Activated naive CD8-positive, alpha-beta T cell (primary cell): Measurements from ENCODE around the gene SLC4A5.
"Not testable (repeated sequence)": the region's sequence is repeated elsewhere in the genome, so short reads cannot be mapped to it uniquely, and the experiment has no call there.

Experiments
- H3K27ac Mint-ChIP-seq: one replicate; pipeline ENCODE4 v1.8.0; 2021; ENCODE audit warnings: mixed read lengths
- H3K27me3 Mint-ChIP-seq: one replicate; pipeline ENCODE4 v1.8.0; 2021; ENCODE audit warnings: mixed read lengths
- H3K36me3 Mint-ChIP-seq: one replicate; pipeline ENCODE4 v1.8.0; 2021; ENCODE audit warnings: mixed read lengths
- H3K4me1 Mint-ChIP-seq: one replicate; pipeline ENCODE4 v1.8.0; 2021; ENCODE audit warnings: low read depth, mixed read lengths
- H3K4me3 Mint-ChIP-seq: one replicate; pipeline ENCODE4 v1.8.0; 2021; ENCODE audit warnings: mild to moderate bottlenecking, mixed read lengths
- H3K9me3 Mint-ChIP-seq: one replicate; pipeline ENCODE4 v1.8.0; 2021; ENCODE audit warnings: low read depth, mixed read lengths

Gene SLC4A5

DNA sequence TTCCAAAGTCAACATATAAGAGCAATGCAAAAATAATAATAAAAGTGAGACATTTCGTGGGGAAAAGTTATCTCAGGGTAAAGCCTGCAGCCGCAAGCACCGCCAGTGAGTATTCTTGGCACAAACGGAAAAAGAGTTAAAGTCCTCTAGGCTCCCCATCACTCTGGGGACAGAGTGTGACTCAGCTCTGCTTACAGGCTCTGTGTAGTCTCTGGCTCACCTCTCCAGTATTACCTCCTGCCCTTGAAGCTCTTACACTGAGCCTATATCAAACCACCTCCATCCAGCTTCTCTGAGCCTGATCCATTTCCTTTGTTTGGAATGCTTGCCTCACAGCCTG is 89.3 kb downstream of the SLC4A5 start:
- Mint-ChIP-seq H3K36me3 (peaks cover 7% of the 10 kb centered on the region), H3K9me3 (no peaks in the 10 kb centered on the region), H3K27me3 (no peaks in the 10 kb centered on the region), H3K4me1 (peaks cover 2% of the 10 kb centered on the region), H3K27ac (no peak overlapping the region), H3K4me3 (no peak overlapping the region)

DNA sequence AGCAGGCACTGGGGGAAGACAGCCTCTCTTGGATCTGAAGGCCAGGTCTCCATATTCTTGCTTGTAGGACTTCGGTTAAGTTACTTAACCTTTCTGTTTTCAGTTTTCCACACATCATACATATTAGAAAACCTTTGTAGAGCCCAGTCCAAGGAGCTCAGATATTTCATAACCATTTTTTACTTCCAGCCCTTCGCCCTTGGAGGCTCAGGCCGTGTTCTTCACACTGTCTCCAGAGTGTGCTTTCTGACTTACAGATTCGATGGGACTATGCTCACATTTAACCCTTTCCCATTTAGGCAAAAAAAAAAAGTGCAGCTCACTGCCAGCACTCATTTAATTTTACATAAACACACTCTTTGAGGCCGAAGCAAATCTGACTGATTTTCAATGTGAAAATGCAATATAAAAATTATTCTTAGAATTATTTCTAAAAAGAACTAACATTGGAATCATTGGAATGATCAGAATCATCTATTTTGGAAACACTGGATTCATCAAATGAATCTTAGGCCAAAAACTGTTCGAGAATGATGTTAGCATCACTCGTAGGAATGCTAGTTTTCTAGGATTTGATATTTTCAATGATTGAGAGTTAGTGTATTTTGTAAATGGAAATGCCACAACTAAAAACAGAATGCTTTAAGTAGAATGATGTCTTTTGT is 89.8 kb downstream of the SLC4A5 start:
- Mint-ChIP-seq H3K4me1 (peaks cover 2% of the 10 kb centered on the region), H3K27me3 (no peaks in the 10 kb centered on the region), H3K4me3 (no peak overlapping the region), H3K9me3 (no peaks in the 10 kb centered on the region), H3K27ac (no peak overlapping the region), H3K36me3 (peaks cover 9% of the 10 kb centered on the region)

DNA sequence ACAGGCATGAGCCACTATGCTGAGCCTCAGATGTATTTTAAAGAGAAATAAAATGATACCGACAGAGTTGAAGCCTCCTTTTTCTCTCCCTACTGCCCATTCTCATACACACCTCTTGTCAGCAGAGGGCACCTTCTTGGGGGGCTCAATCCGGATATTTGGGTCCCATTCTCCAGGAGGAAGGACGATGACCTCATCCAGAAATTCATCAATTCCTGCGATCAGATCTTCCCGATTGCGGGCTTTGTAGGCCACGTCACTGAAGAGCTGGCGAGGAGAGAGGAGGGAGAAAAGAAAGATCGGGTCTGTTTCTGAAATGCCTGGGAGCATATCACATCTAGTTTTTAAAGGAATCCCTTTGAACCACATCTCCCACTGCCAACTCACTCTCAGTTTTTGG is 90.4 kb downstream of the SLC4A5 start:
- H3K27me3 Mint-ChIP-seq, result no peaks in the 10 kb centered on the region
- H3K36me3 Mint-ChIP-seq, result peaks cover 9% of the 10 kb centered on the region
- peaks cover 2% of the 10 kb centered on the region for H3K4me1 Mint-ChIP-seq
- H3K4me3 Mint-ChIP-seq, result no peak overlapping the region
- H3K9me3 Mint-ChIP-seq, result no peaks in the 10 kb centered on the region
- H3K27ac Mint-ChIP-seq, result no peak overlapping the region

DNA sequence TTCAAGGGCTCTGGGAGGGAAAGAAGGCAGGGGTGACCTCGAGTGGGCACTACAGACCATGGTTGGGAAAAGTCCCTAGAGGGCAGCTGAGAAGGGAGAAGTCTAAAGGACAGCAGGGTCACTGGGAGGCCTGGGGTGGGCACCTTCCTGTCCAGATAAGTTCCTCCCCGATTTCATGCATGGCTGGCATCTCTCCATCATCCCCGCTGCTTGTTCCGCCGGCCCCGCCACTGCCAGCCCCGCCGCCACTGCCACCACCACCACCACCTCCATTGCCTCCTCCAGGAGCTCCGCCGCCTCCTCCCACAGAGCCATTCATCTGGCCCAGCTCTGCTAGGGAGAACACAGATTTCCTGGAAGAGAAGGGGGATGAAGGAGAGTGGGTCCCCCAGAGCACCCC is 91.2 kb downstream of the SLC4A5 start:
- H3K27me3 Mint-ChIP-seq, result no peaks in the 10 kb centered on the region
- peaks cover 2% of the 10 kb centered on the region for H3K4me1 Mint-ChIP-seq
- no peak overlapping the region for H3K4me3 Mint-ChIP-seq
- no peaks in the 10 kb centered on the region for H3K9me3 Mint-ChIP-seq
- peaks cover 9% of the 10 kb centered on the region for H3K36me3 Mint-ChIP-seq
- no peak overlapping the region for H3K27ac Mint-ChIP-seq

DNA sequence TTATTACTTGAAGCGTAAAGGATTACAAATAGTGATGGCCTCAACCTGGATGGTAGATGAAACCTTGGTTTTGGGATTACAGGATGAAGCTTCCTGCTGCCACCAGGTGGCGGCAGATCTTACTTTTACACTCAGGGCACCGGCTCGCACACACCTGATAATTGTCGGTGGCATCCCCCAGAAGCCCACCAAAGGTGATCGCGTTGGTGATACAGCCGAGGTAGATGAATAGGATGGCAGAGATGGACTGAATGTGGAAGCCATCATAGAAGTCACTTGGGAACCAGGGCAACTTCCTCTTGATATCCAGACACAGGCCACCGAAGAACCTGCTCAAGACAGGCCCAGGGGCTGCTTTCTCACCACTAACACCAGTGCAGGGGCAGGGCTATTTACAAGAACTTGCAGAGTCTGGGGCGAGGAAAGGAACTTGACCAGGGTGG is 93.0 kb downstream of the SLC4A5 start:
- no peaks in the 10 kb centered on the region for H3K9me3 Mint-ChIP-seq
- H3K4me1 Mint-ChIP-seq, result peaks cover 2% of the 10 kb centered on the region
- H3K36me3 Mint-ChIP-seq, result peaks cover 12% of the 10 kb centered on the region
- H3K4me3 Mint-ChIP-seq, result no peak overlapping the region
- H3K27me3 Mint-ChIP-seq, result no peaks in the 10 kb centered on the region
- no peak overlapping the region for H3K27ac Mint-ChIP-seq

DNA sequence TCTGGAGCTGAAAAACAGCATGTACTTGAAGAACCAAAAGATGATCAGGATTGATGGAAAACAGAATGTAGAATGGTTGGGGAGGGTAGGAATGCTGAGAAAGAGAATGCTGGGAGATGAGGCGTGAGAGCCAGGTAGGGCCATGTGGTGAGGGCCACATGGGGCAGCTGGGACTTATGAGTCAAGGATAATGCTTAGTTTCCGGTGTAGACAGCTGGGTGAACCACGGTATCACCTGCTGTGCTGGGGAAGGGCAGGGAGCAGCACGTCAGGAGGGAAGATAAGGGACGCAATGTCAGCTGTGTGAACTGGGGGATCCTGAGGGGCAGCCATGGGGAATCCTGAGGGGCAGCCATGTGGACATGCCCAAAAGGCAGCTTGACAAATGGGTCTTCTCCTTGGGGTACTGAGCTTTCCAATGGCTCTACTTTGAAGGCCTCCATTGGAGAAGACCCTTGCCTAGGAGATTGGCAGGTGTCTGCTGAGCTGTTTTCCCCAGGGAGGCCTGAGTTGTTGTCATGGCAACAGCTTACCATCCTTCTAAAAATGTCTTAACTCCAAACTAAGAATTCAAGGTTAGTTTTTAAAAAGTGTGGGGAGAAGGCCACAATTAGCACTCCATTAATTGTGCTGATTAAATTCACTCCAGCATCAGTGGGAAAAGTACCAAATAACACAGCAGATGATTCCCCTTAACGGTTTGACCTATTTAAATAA is 93.7 kb downstream of the SLC4A5 start:
- Mint-ChIP-seq H3K4me3 (no peak overlapping the region), H3K9me3 (no peaks in the 10 kb centered on the region), H3K27me3 (no peaks in the 10 kb centered on the region), H3K4me1 (peaks cover 2% of the 10 kb centered on the region), H3K27ac (no peak overlapping the region), H3K36me3 (peaks cover 12% of the 10 kb centered on the region)

DNA sequence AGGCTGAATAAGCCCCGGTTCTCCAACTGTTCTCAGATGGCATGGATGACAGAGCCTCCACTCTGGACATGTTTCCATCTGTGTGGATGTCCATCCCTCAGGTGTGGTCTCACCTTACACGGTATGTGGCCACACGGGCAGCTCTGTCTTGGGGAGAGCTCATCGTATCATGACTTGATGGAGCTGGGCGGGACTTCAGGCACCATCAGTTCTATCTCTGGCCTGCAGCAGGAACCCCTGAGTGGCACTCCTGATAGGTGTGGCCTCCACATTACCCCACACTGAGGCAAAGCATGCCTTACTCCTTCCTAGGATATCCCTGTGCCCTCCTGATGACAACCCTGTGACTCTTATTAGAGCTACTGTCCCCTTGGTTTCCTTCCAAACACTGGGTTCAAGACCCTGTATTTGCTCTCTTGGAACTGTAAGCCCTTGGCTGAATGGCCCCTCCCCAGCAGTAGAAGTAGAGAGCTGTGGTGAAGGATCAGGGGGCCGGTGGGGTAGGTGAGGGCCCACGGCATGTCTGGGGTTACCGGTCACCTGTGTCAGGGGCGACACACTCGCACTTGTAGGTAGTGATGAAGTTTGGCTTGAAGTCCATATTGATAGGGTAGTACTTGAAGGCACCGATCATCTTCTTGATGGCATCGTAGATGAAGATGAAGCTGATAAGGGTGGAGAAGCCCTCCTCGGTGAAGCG is 96.6 kb downstream of the SLC4A5 start:
- Mint-ChIP-seq H3K27me3 (no peaks in the 10 kb centered on the region), H3K36me3 (peaks cover 5% of the 10 kb centered on the region), H3K9me3 (no peaks in the 10 kb centered on the region), H3K4me1 (peaks cover 2% of the 10 kb centered on the region), H3K4me3 (no peak overlapping the region), H3K27ac (no peak overlapping the region)

DNA sequence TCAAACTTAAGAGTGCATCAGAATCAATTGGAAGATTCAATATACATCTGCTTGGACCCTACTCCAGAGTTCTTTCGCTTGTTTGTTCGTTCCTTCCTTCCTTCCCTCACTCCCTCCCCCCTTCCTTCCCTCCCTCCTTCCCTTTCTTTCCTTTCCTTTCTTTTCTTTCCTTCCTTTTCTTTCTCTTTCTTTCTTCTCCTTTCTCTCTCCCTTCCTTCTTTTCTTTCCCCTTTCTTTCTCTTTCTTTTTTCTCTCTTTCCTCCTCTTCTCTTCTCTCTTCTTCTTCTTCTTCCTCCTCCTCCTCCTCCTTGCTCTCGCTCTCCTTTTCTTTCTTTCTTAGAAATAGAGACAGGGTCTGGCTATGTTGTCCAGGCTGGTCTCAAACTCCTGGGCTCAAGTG is 98.9 kb downstream of the SLC4A5 start:
- no peaks in the 10 kb centered on the region for H3K9me3 Mint-ChIP-seq
- H3K27me3 Mint-ChIP-seq, result no peaks in the 10 kb centered on the region
- H3K4me1 Mint-ChIP-seq, result no peaks in the 10 kb centered on the region
- H3K36me3 Mint-ChIP-seq, result peaks cover 5% of the 10 kb centered on the region
- no peak overlapping the region for H3K27ac Mint-ChIP-seq
- no peak overlapping the region for H3K4me3 Mint-ChIP-seq

DNA sequence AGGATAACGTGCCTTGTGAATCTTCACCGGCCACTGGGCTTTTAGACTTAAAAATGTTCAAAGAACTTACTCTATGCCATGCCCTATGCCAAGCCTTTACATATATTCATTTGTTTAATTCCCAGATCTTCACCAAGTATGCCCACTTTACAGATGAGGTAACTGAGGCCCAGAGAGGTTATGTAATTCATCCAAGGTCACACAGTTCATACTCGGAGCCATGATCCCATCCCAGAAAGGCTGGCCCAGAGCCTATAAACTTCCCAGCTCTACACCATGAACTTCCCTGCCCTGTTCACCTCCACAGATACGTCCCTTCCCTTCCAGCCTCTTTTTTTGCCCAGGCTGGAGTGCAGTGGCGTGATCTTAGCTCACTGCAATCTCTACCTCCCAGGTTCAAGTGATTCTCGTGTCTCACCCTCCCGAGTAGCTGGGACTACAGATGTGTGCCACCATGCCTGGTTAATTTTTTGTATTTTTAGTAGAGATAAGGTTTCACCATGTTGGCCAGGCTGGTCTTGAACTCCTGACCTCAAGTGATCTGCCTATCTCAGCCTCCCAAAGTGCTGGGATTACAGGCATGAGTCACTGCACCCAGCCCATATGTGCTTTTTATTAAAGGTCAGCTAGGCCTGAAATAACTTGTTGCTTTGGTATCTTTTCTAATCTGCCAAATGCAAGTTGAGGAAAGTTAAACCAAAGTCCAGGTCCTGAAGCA is 100.7 kb downstream of the SLC4A5 start:
- H3K36me3 Mint-ChIP-seq, result peaks cover 10% of the 10 kb centered on the region
- no peak overlapping the region for H3K4me3 Mint-ChIP-seq
- no peaks in the 10 kb centered on the region for H3K4me1 Mint-ChIP-seq

DNA sequence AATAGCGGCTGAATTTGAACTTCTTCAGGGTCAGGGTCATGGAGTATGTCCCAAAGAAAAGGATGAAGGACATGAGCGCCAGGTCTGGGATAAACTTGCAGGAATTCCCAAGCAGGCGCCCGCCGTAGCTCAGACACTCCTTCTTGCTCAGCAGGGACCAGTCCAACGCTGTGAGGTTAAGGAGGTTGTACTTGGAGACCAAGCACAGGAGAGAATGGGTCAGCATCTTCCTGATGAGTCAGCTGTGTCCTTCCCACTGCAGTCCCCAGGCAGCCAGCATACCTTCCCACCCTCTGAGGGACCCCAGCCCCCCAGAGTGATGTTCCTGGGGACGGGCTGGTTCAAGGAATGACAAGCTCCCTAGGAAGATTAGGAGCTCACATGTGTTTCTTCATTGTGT is 103.9 kb downstream of the SLC4A5 start:
- Mint-ChIP-seq H3K9me3 (no peaks in the 10 kb centered on the region), H3K27ac (no peak overlapping the region), H3K36me3 (peaks cover 16% of the 10 kb centered on the region), H3K4me1 (no peaks in the 10 kb centered on the region), H3K4me3 (no peak overlapping the region), H3K27me3 (no peaks in the 10 kb centered on the region)

More for the DNA sequence above, 100.7 kb downstream of the SLC4A5 start:
- no peak overlapping the region for H3K27ac Mint-ChIP-seq
- H3K27me3 Mint-ChIP-seq, result no peaks in the 10 kb centered on the region
- H3K9me3 Mint-ChIP-seq, result no peaks in the 10 kb centered on the region

DNA sequence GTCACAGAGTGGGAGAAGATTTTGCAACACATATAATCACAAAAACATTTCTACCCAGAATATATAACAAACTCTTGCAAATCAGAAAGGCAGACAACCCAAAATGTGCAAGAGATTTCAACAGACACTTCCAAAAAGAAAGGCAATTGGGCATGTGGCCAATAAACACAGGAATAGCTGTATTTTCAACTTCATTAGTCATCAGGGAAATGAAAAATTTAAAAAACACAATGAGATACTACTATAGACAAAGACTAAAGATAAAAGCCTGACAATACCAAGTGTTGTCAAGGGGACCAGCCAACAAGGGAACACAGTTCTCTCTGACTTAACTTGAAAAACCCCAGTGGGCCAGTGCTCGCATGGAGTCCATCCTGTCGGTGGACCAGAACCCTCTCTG is 104.3 kb downstream of the SLC4A5 start:
- Mint-ChIP-seq H3K27ac (no peak overlapping the region), H3K36me3 (peaks cover 16% of the 10 kb centered on the region), H3K4me3 (no peak overlapping the region), H3K9me3 (no peaks in the 10 kb centered on the region), H3K4me1 (no peaks in the 10 kb centered on the region), H3K27me3 (no peaks in the 10 kb centered on the region)

DNA sequence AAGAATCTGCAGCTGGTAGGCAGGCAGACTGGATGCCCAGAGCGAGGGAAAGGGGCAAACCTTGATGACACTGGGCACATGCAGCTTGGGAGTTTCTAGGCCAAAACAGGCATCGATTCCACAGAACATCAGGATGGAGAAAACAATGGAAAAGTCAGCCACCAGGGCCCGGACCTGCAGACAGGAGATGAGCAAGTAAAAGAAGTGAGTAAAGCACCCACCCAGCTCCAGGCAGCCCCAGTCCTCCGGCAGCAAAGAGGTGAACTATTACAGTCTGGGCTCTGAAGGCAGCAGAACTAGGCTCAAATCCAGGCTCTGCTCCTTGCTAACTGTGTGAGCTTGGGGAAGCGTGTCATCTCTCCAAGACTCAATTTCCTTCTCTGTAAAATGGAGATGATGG is 108.2 kb downstream of the SLC4A5 start:
- no peak overlapping the region for H3K27ac Mint-ChIP-seq
- H3K27me3 Mint-ChIP-seq, result no peaks in the 10 kb centered on the region
- H3K36me3 Mint-ChIP-seq, result peaks cover 16% of the 10 kb centered on the region

DNA sequence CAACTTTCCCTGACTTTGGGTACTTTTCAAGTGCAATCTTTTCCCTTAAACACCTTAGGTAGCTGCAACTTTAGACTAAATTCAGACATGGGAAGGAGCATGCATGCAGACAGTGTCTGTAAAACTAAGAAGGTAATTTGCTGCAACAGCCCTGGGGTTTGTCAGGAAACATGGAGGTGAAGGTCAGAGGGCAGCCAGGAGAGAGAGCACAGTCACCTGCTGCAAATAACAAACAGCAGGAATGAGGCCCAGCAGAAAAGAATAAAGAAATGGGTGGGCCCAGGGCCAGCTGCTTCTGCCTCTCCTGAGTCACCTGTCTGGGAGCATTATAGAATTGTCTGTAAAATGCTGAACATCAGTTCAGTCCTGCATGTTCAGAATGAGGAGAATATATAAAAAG is 109.6 kb downstream of the SLC4A5 start:
- Mint-ChIP-seq H3K4me1 (no peaks in the 10 kb centered on the region), H3K27me3 (no peaks in the 10 kb centered on the region), H3K9me3 (no peaks in the 10 kb centered on the region), H3K36me3 (peaks cover 14% of the 10 kb centered on the region), H3K27ac (no peak overlapping the region), H3K4me3 (no peak overlapping the region)

More for the DNA sequence above, 108.2 kb downstream of the SLC4A5 start:
- Mint-ChIP-seq H3K4me3 (no peak overlapping the region), H3K4me1 (no peaks in the 10 kb centered on the region), H3K9me3 (no peaks in the 10 kb centered on the region)

DNA sequence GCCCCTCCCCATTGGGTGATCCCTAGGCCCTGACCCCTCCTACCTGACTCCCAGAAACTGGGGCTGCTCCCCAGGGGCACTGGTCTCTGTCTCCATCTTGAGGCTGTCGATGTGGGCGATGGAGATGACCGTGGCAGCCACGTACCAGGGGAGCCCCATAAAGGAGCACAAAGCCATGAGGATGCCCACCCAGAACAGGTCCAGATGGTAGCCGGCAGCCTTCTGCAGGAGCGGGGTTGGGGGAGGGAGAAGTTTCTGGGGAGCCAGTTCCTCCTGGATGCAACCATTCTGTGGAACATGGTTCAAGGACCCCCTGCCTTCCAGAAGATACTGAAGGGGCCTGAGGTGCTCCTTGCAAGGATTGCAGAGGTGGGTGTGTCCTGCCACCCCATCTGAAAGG is 110.8 kb downstream of the SLC4A5 start:
- Mint-ChIP-seq H3K36me3 (peaks cover 8% of the 10 kb centered on the region), H3K27me3 (no peaks in the 10 kb centered on the region), H3K9me3 (no peaks in the 10 kb centered on the region), H3K27ac (no peak overlapping the region), H3K4me1 (no peaks in the 10 kb centered on the region), H3K4me3 (no peak overlapping the region)

DNA sequence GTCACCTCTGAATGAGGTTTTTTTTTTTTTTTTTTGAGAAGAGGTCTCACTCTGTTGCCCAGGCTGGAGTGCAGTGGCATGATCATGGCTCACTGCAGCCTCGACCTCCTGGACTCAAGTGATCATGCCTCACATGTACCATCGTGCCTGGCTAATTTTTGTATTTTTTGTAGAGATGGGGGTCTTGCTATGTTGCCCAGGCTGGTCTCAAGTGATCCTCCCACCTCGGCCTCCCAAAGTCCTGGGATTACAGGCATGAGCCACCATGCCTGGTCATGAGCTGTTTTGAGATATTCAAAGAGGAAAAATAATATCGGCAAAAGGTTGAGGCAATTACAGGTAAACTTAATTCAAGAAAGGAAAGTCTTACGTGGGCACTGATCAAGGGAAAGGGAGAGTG is 113.4 kb downstream of the SLC4A5 start:
- H3K27me3 Mint-ChIP-seq, H3K36me3 Mint-ChIP-seq, H3K9me3 Mint-ChIP-seq, H3K4me1 Mint-ChIP-seq, H3K4me3 Mint-ChIP-seq, H3K27ac Mint-ChIP-seq: not testable (repeated sequence)
